ENCODE measurements around the gene LMF1.

Gene LMF1

GRCh38 chr16:937311-937710, 33.5 kb downstream of the LMF1 start:
- no peak for TF ChIP-seq CTCF (conservative IDR thresholded peaks at IDR 0.05; ENCODE audit: control insufficient read depth, insufficient read depth, low read depth, low read length)
- no peak overlapping the region for H3K4me3 ChIP-seq (ENCODE audit: control insufficient read depth, low read depth, low read length)
- DNase-seq (ENCODE audit: low read depth) = no peak

DNA sequence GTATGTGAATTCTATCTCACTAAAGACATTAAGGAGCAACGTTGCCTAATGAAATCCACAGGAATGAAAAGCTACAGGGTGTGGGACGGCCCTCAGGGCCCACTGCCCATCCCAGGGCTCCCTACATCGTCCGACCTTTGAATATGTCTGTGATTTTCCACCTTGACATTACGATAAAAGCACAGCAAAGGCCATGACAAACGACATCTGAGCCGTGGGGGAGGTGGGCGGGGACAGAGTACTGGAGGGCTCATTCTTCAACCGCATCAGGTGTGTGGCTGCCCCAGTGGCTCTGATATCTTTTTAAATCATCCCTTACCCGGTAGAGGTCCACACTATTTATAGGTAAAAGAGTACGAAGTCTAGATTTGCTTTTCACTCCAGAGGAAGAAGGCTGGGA, 35.1 kb downstream of the LMF1 start:
- no peak for DNase-seq (ENCODE audit: low read depth)
- no peak overlapping the region for H3K4me3 ChIP-seq (ENCODE audit: control insufficient read depth, low read depth, low read length)
- TF ChIP-seq CTCF (conservative IDR thresholded peaks at IDR 0.05; ENCODE audit: control insufficient read depth, insufficient read depth, low read depth, low read length) = no peak

DNA sequence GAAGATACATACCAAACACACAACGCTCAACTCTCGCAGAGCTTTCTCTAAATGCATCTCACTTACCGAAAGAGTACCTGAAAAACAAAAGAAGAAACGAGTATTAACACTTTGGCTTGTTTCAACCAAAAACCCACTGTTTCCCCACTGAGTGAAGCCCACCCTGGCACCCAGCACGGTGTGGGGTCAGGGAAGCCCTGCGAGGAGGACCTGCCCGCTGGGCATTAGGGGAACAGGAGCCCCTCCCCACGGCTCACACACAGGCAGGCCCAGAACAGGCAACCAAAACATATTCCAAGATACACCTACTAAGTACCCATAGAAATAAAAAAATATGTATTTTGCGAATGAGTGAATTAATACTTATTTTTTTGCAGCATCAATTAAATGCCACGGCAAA, 36.6 kb downstream of the LMF1 start:
- no peak for TF ChIP-seq CTCF (conservative IDR thresholded peaks at IDR 0.05; ENCODE audit: control insufficient read depth, insufficient read depth, low read depth, low read length)
- no peak for DNase-seq (ENCODE audit: low read depth)
- no peak overlapping the region for H3K4me3 ChIP-seq (ENCODE audit: control insufficient read depth, low read depth, low read length)

DNA sequence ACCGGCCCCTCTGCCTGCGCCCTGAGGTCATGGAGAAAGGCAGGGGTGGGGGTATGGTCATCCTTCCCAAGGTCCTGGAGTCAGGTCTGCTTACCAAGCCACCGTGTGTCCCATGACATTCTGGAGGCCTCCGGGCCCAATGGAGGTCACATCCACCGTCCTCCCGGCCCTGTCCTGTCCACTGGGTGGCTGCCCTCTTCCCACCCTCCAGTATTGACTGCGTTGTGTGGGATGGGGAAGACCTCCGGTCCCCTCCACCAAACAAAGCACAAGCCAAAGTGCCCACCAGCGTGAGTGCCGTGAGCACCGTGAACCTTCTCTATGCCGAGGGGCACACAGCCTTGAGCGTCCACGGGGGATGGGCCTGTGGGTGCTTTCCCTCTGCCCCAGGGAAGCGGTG, 37.2 kb downstream of the LMF1 start:
- no peak for TF ChIP-seq CTCF (conservative IDR thresholded peaks at IDR 0.05; ENCODE audit: control insufficient read depth, insufficient read depth, low read depth, low read length)
- H3K4me3 ChIP-seq (ENCODE audit: control insufficient read depth, low read depth, low read length) = no peak overlapping the region
- DNase-seq (ENCODE audit: low read depth) = no peak

- no peak overlapping the region for H3K4me3 ChIP-seq (ENCODE audit: control insufficient read depth, low read depth, low read length)
- DNase-seq (ENCODE audit: low read depth) = no peak
- no peak for TF ChIP-seq CTCF (conservative IDR thresholded peaks at IDR 0.05; ENCODE audit: control insufficient read depth, insufficient read depth, low read depth, low read length)
These were observed 37.9 kb downstream of the LMF1 start for GRCh38 chr16:932831-933330.

- no peak for TF ChIP-seq CTCF (conservative IDR thresholded peaks at IDR 0.05; ENCODE audit: control insufficient read depth, insufficient read depth, low read depth, low read length)
- no peak overlapping the region for H3K4me3 ChIP-seq (ENCODE audit: control insufficient read depth, low read depth, low read length)
- DNase-seq (ENCODE audit: low read depth) = no peak
These were observed 38.9 kb downstream of the LMF1 start for GRCh38 chr16:931626-932500.

Measured in fibroblast of mammary gland (primary cell).